NCI-H1930 (cell line): Measurements from ENCODE around the gene LITAF.
"Not testable (repeated sequence)": the region's sequence is repeated elsewhere in the genome, so short reads cannot be mapped to it uniquely, and the experiment has no call there.

ENCODE experiments used
- DNase-seq, 2 experiments: peaks; one replicate each; lab custom pipeline; 2025; lab: John Stamatoyannopoulos, UW

LITAF gene

DNA sequence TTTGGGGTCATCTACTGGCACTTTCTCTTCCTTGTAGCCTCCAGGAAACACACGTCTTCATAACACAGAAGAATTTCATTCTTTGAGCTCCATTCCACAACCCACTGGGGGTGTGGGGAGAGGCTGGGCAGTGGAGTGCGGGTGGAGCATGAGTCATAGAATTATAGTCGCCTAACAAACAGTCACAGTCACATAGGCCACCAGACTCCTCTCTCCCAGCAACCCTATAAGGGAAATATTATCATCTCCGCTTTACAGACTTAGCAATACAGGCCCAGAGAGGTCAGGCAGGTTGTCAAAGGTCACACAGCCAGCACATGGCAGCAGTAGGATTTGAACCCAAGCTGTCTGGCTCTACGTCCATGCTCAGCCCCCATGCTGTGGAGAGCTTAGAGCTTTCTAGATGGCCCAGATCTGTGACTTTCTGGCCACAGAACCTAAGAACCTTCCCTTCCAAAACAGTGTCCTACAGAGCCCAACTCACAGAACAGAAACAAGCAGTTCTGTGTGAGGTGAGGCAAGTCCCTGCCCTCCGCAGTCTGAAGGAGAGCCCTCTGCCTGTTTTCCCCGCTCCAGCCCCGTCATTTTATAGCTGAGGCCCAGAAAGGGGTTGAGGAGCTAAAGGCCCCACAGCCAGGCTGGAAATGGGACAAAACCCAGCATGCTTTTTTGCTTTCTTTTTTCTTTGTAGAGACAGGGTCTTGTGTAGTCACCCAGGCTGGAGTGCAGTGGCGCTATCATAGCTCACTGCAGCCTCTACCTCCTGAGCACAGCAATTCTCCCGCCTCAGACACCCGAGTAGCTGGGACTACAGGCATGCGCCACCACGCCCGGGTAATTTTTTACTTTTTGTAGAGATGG is 10.7 kb upstream of the LITAF start:
- DNase-seq: no peak

DNA sequence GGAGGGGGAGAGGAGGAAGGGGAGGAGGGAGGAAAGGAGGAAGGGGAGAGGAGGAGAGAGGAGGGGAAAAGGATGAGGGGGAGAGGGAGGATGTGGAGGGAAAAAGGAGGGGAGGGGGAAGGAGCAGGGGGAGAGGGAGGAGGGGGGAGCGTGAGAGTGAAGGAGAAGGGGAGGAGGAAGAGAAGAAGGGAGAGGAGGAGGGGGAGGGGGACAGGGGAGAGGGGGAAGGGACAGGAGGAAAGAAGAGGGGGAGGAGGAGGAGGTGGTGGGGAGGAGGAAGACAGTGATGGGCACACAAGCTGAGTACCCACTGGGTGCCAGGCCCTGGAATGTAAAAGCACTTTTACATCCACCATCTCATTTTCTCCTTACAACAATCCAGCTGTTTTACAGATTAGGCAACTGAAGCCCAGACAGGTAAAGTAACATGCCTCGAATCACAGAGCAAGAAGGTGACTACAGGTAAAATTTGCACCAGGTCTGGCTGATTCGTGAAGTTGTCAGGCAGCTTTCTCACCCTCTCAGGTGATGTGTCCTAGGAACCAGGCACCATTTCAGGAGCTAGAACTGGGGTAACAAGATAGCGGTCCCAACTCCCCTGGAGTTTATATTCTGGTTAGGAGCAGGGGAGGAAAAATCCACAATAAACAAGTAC is 10.0 kb upstream of the LITAF start:
- no peak for DNase-seq

DNA sequence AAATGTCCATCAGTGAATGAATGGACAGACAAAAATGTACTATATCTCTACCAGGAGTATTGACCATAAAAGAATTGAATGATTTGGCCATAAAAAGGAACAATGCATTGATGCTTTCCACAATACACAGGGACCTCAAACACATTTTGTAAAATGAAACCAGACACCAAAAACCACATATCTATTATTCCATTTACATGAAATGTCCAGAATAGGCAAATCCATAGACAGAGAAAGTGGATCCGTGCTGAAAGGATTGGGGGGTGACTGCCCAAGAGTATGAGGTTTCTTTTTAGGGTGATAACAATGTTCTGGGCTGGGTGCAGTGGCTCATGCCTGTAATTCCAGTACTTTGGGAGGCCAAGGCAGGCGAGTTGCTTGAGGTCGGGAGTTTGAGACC is 6.9 kb upstream of the LITAF start:
- no peak for DNase-seq

DNA sequence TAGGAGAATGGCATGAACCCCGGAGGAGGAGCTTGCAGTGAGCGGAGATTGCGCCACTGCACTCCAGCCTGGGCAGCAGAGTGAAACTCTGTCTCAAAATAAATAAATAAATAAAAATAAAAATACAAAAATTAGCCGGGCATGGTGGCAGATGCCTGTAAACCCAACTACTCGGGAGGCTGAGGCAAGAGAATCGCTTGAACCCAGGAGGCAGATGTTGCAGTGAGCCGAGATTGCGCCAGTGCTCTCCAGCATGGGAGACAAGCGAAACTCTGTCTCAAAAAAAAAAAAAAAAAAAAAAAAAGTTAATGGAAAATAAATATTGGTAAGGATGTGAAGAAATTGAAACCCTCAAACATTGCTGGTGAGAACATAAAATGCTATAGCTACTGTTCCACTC is 6.4 kb upstream of the LITAF start:
- DNase-seq: not testable (repeated sequence)

DNA sequence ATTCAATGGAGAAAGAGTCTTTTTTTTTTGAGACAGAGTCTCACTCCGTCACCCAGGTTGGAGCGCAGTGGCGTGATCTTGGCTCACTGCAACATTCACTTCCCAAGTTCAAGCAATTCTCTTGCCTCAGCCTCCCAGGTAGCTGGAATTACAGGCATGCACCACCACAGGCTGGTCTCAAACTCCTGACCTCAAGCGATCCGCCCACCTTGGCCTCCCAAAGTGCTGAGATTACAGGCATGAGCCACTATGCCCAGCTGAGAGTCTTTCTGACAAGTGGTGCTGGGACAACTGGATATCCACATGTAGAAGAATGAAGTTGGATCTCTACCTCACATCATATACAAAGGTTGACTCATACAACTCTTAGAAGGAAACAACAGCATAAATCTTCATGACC is 4.9 kb upstream of the LITAF start:
- not testable (repeated sequence) for DNase-seq

DNA sequence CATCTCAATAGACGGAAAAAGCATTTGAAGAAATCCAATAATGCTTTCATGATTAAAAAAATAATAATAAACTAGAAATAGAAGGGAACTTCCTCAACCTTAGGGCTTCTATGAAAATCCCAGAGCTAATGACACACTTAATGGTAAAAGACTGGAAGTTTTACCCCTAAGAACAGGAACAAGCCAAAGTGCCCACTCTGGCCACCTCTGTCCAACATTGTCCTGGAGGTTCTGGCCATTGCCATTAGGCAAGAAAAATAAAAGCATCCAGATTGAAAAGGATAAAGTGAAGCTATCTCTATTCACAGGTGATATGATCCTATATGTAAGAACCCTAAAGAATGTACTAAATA is 2.5 kb upstream of the LITAF start:
- no peak for DNase-seq

DNA sequence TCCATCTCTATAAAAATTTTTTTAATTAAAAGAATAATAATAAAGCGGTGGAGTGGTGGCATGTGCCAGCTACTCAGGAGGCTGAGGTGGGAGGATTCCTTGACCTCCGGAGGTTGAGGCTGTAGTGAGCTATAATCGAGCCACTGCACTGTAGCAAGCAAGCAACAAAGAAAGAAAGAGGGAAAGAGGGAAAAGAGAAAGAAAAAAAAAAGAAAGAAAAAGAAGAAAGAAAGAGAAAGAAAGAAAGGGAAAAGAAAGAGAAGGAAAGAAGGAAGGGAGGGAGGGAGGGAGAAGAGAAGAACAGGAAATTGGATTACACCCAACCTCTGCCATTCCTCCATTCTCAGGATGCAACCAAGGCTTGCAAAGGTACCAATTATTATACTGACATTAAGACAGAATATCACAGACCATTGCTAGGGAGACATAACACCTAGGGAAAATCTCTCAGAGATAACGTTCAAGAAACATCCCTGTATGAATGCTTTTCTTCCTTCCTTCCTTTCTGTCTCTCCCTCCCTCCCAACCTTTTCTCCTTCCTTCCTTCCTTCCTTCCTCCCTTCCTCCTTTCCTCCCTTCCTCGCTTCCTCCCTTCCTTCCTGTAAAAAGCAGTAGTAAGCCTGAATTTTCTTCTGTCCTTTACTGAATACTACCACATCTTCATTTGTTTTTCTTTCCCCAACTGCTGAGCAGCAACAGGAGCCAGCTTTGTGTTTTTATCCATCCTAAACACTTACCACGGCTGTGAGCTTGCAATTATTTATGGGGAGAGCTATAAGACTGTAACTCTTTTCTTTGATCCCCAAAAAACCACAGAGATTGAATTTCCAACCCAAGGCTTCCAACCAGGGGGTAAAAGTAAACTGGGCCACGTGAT is 1.8 kb upstream of the LITAF start:
- DNase-seq: no peak

DNA sequence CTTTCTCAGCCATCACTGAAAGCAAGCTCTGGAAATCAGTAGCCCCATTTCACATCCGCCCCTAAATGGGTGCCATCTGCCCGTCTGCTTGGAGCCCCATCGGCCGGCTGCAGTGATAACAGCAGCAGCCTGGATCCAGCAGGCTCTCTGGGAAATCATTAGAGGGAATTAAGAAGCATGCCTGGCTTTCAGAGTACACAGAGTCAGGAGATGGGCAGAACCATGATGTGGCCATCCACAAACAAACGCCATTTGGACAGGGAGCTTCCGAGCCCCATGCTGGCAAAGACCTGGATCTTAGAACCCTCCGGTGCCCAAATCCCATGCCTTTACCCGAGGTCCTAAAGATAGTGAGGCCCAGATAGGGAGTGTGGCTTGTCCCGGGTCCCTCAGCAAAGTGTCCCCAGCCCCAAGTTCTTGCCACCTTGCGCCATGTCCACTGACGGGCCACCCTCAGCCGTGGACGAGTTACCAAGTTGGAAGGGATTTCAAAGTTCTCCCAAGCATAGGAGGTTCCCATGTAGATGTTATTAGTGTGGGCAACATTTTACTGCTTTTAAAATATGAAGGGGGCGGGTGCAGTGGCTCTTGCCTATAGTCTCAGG is 1.0 kb upstream of the LITAF start:
- no peak for DNase-seq

DNA sequence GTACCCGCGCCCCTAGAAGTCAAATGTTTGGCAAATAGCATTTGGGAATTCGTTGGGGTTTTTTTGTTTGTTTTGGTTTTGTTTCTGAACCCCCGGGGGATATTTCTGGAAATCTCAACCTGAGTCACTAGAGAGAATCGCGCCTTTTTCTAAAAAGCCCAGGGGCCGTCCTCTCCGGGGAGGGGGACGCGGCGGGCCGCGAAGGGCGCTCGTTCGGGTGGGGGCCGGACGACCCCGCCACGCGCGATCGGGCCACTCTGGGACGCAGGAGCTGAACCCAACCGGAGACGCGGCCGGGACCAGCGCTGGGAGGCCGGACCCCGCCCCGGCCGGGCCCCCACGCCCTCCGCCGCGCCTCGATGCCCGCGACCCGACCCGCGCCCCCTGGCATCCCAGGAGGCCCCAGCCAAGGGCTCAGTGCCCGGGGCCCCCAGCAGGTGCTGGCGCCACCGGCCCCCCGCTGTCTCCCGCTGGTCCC is 302 bp downstream of the LITAF start:
- no peak for DNase-seq

DNA sequence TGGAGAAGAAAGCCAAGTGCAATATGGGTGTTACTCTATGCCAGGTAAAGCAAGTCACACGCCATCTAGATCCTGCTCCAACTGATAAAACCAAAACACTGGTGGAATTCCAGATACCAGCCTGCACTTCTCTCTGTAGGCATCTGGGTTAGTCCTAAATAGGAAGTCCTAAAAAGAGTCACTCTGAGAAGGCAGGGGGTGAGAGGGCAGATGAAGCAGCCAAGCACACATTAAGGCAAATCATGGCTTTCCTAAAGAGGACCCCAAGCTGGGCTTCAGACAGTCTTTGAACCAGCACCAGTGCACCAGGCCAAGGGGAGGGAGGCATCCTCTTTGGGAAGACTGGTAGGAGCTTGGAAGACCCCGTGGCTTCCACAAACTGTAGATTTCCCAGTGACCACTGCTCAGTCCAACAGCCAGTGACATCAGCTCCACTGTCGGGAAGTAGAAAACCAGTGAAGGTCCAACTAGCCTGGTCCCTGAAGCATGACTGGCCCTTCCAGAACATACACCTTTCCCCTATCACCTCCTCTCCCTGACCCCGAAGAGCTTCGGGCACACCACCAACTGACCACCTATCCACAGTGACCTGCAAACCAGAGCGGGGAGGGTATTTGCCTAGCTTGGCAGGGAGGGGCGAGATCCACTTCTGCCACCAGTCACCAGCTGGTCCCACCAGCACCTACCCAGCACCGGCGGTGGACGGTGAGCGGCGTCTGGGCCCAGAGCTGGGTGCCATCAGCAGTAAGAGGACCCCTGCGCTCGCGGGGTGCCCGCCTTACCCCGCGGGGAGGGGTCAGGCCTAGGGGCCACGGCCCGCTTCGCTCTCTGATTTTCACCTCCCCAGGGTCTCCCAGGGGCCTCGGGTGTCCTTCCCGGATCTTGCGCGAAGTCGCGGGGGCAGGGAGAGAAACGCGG is 1.0 kb downstream of the LITAF start:
- no peak for DNase-seq

DNA sequence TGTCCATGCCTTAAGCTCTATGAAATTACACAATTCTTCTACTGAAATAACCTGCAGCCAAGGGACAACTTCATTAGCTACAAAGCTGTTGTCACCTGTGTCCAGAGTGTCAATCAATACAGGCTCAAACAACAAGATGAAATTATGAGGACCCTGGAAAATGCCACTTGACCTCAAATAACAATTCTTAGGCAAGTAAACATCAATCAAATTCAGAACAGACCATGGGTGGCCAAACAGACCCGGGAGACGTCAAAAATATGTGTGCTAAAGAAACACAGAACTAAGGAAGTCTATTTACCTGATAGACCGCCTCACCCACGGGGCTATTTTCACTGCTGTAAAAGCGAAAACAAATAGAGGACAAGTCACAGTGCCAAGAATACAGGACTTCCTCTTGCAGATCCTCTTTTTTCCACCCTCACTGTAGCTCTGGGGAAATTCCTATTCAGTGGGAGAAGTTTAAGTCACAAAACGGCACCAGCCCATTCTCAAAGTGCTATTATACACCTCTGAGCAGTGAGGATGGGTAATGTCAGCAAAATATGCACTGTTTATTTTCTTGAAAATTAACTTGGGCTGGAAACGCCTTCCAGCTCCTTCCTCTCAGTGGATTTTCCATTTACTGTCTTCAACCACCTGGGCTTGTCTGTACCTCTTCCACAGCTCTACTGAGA is 2.7 kb downstream of the LITAF start:
- DNase-seq: no peak

DNA sequence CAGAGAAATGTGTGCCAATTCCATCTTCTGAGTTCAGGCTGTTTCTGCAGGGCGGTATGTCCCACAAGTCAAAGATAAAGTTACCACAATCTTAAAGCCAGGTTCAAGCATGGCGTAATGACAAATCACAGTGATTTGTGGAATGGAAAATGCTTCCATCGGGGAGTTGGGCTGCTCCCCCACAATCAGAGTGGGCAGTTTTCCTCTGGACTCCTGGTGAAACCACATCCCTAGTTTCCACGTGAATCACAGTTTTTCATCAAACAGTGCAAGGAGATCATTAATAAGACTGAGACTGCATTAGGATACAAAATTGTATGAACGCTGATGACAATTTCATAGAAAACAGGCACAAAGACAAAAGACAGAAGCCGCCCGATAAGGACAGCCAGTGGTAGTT is 3.6 kb downstream of the LITAF start:
- DNase-seq: no peak

DNA sequence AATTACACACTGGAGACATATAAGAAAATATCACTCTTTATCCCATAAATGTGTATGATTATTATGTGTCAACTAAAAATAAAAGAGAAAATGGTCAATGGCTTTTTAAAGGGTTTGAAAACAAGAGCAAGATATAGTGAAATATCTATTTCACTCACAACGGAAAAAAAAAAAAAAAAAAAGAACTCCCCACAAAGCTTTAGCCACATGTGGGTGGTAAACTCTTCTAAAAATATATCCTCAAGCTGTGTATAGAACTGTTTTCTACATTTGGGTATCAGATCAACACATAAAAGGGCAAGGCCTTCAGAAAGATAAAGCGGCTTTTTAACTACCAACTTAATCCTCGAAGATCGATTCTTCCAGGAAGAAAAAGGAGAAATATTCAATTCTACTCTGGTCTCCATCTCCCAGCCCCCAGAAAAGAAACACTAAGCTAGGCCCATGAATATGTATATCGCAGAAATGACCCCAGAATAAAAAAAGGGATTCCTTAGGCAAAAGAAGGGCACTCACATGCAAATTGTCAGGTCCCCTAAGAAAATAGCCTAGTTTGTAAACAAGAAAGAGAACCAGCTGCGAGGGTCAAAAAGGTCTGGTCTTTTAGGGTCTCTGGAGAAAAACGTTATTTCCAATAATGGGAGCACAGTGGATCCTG is 4.4 kb downstream of the LITAF start:
- no peak for DNase-seq

DNA sequence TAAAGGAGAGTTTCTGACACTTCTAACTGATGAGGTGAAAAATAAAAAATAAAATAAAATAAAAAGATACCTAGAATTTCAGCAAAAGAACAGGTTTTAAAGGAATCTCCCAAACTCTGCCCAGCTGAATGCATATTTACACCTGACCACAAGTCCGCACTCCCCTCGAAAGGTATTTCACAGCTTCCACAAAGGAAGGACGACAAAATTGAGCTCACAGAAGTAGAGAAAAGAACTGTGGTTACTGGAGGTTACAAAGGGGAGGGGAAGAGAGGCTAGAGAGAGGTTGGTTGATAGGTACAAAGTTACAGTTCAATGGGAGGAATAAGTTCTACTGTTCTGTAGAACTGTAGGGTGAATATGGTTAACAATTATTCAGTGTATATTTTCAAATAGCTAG is 5.0 kb downstream of the LITAF start:
- DNase-seq: no peak

DNA sequence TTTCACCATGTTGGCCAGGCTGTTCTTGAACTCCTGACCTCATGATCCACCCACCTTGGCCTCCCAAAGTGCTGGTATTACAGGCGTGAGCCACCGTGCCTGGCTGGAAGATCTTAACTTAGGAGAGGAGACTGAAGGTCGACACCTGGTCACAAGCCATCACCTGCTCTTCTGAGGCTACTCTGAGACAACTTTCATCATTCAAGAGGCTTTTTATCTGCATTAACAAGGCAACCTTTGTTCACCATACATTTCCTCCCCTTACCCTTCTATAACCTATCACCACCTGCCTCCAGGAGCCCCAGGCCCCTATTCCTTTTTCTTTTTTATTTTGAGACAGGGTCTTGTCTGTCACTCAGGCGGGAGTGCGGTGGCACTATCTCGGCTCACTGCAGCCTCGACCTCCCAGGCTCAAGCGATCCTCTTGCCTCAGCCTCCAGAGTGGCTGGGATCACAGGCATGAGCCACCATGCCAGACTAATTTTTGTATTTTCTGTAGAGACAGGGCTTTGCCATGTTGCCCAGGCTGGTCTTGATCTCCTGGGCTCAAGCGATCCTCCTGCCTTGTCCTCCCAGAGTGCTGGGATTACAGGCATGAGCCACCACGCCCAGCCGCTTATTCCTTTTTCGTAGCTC is 6.2 kb downstream of the LITAF start:
- no peak for DNase-seq

DNA sequence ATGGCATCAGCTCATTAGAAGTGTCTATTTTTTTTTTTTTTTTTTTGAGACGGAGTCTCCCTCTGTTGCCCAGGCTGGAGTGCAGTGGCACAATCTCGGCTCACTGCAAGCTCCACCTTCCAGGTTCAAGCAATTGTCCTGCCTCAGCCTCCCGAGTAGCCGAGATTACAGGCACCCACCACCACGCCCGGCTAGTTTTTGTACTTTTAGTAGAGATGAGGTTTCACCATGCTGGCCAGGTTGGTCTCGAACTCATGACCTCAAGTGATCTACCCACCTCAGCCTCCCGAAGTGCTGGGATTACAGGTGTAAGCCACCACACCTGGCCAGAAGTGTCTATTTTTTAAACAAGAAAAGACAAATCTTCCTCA is 9.4 kb downstream of the LITAF start:
- not testable (repeated sequence) for DNase-seq

DNA sequence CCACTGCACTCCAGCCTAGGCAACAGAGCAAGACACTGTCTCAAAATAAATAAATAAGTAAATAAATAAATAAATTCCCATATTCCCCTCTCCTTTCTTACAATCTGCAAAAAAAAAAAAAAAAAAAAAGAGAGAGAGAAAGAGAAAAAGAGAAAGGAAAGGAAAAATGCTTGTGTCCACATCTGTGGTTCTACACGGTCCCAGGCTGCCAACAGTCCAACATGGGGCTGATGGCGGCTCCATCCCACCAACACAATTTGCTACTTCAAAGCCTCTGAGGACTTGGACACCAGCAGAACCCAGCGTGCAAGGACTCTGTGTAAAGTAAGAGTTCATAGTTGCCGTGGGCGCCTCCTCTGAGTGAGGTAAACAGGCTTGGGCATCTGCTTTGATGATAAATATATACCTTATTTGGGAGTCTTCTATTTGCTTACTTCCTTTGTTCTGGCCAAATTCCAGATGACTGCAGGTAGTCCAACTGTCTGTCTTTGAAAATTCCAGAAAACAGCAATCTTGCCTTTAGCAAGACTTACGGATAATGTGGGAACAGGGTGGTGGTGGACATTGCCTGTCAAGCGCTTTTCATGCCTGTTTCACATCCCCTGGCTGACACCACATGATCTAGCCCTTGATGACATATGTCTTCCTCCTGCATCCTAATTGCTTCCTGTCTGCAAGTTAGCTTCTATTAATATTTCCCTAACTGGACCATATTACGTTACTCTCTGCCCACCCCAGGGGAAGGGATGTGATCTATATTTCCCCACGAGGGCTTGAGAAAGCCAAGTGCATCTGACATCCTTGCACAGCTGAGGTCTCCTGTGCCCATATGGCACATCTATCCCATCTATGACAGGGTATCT is 10.1 kb downstream of the LITAF start:
- DNase-seq: no peak

DNA sequence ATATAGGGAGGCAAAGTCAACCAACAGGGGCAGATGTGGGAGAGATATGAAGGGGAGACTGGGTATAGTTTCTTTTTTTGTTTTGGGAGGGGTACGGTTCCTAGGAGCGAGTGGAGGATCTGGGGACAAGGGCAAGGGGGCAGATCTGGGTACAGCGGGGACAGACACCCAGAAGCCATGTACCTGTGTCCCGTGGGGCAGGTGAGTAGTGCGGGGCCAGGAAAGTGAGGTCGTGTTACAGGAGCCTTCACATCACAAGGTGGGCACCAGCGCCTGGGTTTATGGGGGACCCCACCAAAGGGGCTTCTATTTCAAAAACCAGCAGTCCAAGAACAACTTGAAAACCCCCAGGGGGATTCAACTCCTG is 11.5 kb downstream of the LITAF start:
- DNase-seq: no peak
